MM.1S (cell line): Measurements from ENCODE around the gene MYO1G.

Experiments
- DNase-seq: peaks from one replicate; pipeline ENCODE4 v3.0.0-alpha.2; 2015
- H2AFZ ChIP-seq: fragments of 300-600 bp; sonication (generic); 2 replicates; pipeline ENCODE4 v1.6.0; 2016; ENCODE audit warnings: antibody characterized with exemption, low read length
- H3F3A ChIP-seq: fragments of 300-600 bp; sonication (generic); 2 replicates; pipeline ENCODE4 v1.6.1; 2016; ENCODE audit warnings: mild to moderate bottlenecking, antibody characterized with exemption, low read length, moderate library complexity, mixed read lengths; ENCODE audit not compliant: insufficient read depth
- H3K27ac ChIP-seq: fragments of 300-600 bp; sonication (generic); 2 replicates; pipeline ENCODE4 v1.5.1; 2016; ENCODE audit warnings: mild to moderate bottlenecking, low read length
- H3K27me3 ChIP-seq: fragments of 300-600 bp; sonication (generic); replicated peaks from 2 replicates; pipeline ENCODE4 v1.6.0; 2016; ENCODE audit warnings: low read length; ENCODE audit not compliant: insufficient read depth
- H3K36me3 ChIP-seq: fragments of 300-600 bp; sonication (generic); replicated peaks from 2 replicates; pipeline ENCODE4 v1.6.1; 2016; ENCODE audit warnings: mild to moderate bottlenecking, low read length, mixed read lengths; ENCODE audit not compliant: insufficient read depth
- H3K4me1 ChIP-seq: fragments of 300-600 bp; sonication (generic); 2 replicates; pipeline ENCODE4 v1.6.1; 2016; ENCODE audit warnings: low read length, mixed read lengths
- H3K4me2 ChIP-seq: fragments of 300-600 bp; sonication (generic); 2 replicates; pipeline ENCODE4 v1.6.0; 2016; ENCODE audit warnings: low read depth, low read length
- H3K4me3 ChIP-seq: fragments of 300-600 bp; sonication (generic); 2 replicates; pipeline ENCODE4 v1.5.1; 2016; ENCODE audit warnings: low read length, mixed read lengths
- H3K79me2 ChIP-seq: fragments of 300-600 bp; sonication (generic); 2 replicates; pipeline ENCODE4 v1.6.1; 2016; ENCODE audit warnings: mixed run types, low read length, mixed read lengths
- H3K9ac ChIP-seq: fragments of 300-600 bp; sonication (generic); 2 replicates; pipeline ENCODE4 v1.6.1; 2016; ENCODE audit warnings: low read length, mixed read lengths
- H3K9me2 ChIP-seq: fragments of 300-600 bp; sonication (generic); replicated peaks from 2 replicates; pipeline ENCODE4 v1.6.1; 2016; ENCODE audit warnings: mild to moderate bottlenecking, low read length, mixed read lengths; ENCODE audit not compliant: insufficient read depth
- H3K9me3 ChIP-seq: fragments of 300-600 bp; sonication (generic); replicated peaks from 2 replicates; pipeline ENCODE4 v1.6.1; 2016; ENCODE audit warnings: mild to moderate bottlenecking, low read length, mixed read lengths; ENCODE audit not compliant: insufficient read depth
- H4K20me1 ChIP-seq: fragments of 300-600 bp; sonication (generic); 2 replicates; pipeline ENCODE4 v1.6.1; 2016; ENCODE audit warnings: mild to moderate bottlenecking, low read length, moderate library complexity, mixed read lengths; ENCODE audit not compliant: insufficient read depth
- EZH2 ChIP-seq: fragments of 300-600 bp; sonication (generic); optimal IDR thresholded peaks from 2 replicates; pipeline ENCODE3; 2017; ENCODE audit warnings: low read depth, mild to moderate bottlenecking, antibody characterized with exemption, low read length, mixed read lengths
- EZH2phosphoT487 ChIP-seq: fragments of 300-600 bp; sonication (generic); IDR thresholded peaks from 2 replicates; pipeline ENCODE4 v1.6.1; 2018; ENCODE audit warnings: antibody characterized with exemption, low read length
- TF ChIP-seq, protein P1 (sequence below): fragments of 300-600 bp; sonication (generic); IDR thresholded peaks from 2 replicates; pipeline ENCODE4 v1.5.1; 2016; ENCODE audit warnings: antibody characterized with exemption, low read length, mixed read lengths

Gene MYO1G

DNA sequence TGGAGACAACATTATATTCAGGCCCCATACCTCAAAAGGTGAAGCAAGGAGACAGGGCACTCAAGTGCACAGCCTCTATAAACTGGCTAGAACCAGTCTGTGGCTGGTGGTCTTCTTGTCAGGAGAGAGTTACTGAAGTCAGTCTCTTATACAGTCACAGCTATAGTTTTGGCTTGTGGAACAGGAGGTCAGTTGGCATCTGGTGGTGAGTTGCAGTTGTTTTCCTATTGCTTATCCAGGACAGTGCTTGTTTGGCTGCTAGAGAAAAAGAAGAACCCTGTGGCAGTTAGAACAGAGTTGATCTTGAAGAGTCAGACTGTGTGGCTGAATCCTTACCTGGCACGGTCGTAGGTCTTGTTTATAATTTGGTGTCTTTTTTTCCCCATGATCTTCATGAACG, 38.4 kb upstream of the MYO1G start:
- no peak overlapping the region for H2AFZ ChIP-seq
- peaks cover 90% of the 10 kb centered on the region for H3K79me2 ChIP-seq
- H3K27me3 ChIP-seq: no peaks in the 10 kb centered on the region
- no peak overlapping the region for H3K27ac ChIP-seq
- no peaks in the 10 kb centered on the region for H3K36me3 ChIP-seq
- DNase-seq: no peak
- H4K20me1 ChIP-seq: 0 out of 2 replicates have a peak, but pooled peaks cover 3% of the 10 kb centered on the region
- TF ChIP-seq EZH2phosphoT487 (no peak), EZH2 (no peak)
- TF ChIP-seq, protein P1, sequence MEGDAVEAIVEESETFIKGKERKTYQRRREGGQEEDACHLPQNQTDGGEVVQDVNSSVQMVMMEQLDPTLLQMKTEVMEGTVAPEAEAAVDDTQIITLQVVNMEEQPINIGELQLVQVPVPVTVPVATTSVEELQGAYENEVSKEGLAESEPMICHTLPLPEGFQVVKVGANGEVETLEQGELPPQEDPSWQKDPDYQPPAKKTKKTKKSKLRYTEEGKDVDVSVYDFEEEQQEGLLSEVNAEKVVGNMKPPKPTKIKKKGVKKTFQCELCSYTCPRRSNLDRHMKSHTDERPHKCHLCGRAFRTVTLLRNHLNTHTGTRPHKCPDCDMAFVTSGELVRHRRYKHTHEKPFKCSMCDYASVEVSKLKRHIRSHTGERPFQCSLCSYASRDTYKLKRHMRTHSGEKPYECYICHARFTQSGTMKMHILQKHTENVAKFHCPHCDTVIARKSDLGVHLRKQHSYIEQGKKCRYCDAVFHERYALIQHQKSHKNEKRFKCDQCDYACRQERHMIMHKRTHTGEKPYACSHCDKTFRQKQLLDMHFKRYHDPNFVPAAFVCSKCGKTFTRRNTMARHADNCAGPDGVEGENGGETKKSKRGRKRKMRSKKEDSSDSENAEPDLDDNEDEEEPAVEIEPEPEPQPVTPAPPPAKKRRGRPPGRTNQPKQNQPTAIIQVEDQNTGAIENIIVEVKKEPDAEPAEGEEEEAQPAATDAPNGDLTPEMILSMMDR: no peak
- no peak overlapping the region for H3K4me2 ChIP-seq
- H3K9ac ChIP-seq: no peak overlapping the region
- no peaks in the 10 kb centered on the region for H3K9me2 ChIP-seq
- H3K4me3 ChIP-seq: no peak overlapping the region
- no peaks in the 10 kb centered on the region for H3K4me1 ChIP-seq
- no peaks in the 10 kb centered on the region for H3K9me3 ChIP-seq
- H3F3A ChIP-seq: peaks cover 3% of the 10 kb centered on the region; the same call in 1 of the 2 replicates

DNA sequence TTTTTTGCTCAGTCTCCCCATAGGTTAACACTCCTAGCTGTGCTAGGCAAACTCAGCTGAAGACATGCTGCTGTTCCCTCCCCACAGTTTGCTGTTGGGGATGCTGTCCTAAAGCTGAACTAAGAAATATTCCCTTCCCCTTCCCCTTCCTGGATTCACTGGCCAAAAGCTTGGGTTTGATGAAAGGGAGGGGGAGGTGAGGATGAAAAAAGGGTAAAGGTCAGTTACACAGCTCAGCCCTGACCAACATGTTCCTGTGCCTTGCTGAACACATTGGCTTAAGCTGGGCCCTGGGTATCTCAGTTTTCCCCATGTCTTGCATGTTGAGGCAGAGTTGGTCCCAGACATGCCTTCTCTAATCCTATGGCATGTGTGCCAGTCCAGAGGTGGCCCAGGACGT, 36.5 kb upstream of the MYO1G start:
- no peaks in the 10 kb centered on the region for H3K9me2 ChIP-seq
- 0 out of 2 replicates have a peak, but pooled peaks cover 3% of the 10 kb centered on the region for H4K20me1 ChIP-seq
- peaks cover 90% of the 10 kb centered on the region for H3K79me2 ChIP-seq
- H2AFZ ChIP-seq: no peak overlapping the region
- no peak overlapping the region for H3K4me2 ChIP-seq
- H3K27me3 ChIP-seq: no peaks in the 10 kb centered on the region
- H3K27ac ChIP-seq: no peak overlapping the region
- H3K36me3 ChIP-seq: no peaks in the 10 kb centered on the region
- H3F3A ChIP-seq: peaks cover 3% of the 10 kb centered on the region; the same call in 1 of the 2 replicates
- no peak overlapping the region for H3K4me3 ChIP-seq
- no peak overlapping the region for H3K9ac ChIP-seq
- no peaks in the 10 kb centered on the region for H3K9me3 ChIP-seq
- no peak for DNase-seq
- TF ChIP-seq EZH2phosphoT487 (no peak), EZH2 (no peak)
- TF ChIP-seq, protein P1: no peak
- H3K4me1 ChIP-seq: no peaks in the 10 kb centered on the region

DNA sequence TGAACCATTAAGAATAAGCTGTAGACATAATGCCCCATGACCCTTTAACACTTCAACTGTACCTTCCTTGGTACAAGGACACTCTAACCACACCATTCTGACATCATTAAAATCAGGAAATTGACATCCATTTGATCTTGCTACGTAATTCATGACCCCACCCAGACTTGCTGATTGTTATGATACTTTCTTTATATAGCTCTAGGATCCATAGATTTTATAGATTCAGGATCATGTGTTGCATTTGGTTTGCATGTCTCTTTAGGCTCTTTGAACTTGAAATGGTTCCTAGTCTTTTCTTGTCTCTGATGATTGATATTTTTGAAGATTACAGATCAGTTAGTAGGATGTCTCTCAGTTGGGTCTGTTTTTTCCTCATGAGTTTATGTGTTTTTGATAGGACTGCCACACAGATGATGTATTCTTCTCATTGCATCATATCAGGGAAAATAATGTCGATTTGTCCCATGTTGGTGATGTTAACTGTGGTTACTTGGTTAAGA, 34.7 kb upstream of the MYO1G start:
- H3K27me3 ChIP-seq: no peaks in the 10 kb centered on the region
- TF ChIP-seq, protein P1: no peak
- no peak for TF ChIP-seq EZH2phosphoT487
- no peak for TF ChIP-seq EZH2
- no peaks in the 10 kb centered on the region for H3K4me1 ChIP-seq
- H4K20me1 ChIP-seq: no peaks in the 10 kb centered on the region
- no peaks in the 10 kb centered on the region for H3F3A ChIP-seq
- H3K4me2 ChIP-seq: no peak overlapping the region
- H2AFZ ChIP-seq: no peak overlapping the region
- no peak for DNase-seq
- H3K9me3 ChIP-seq: no peaks in the 10 kb centered on the region
- H3K36me3 ChIP-seq: no peaks in the 10 kb centered on the region; the same call in 1 of the 2 replicates
- no peak overlapping the region for H3K9ac ChIP-seq
- H3K27ac ChIP-seq: no peak overlapping the region
- H3K9me2 ChIP-seq: no peaks in the 10 kb centered on the region
- H3K79me2 ChIP-seq: peaks cover 92% of the 10 kb centered on the region
- no peak overlapping the region for H3K4me3 ChIP-seq
